Stimulated activated CD8-positive, alpha-beta memory T cell treated with anti-CD3 and anti-CD28 coated beads, Interleukin-15, amount 100 ng/mL, for 24 hours (primary cell): ENCODE results near the gene LTB.

Source experiments
- DNase-seq: peaks from one replicate; pipeline ENCODE4 v3.0.0-alpha.2; 2020; ENCODE audit warnings: low read depth

LTB gene

GRCh38 chr6:31582230-31582643 is at the start of gene LTB:
Gene LTB (minus strand): TSS chr6:31582424. CDS start chr6:31582417, 7 bp downstream.
- no peak for DNase-seq

DNA sequence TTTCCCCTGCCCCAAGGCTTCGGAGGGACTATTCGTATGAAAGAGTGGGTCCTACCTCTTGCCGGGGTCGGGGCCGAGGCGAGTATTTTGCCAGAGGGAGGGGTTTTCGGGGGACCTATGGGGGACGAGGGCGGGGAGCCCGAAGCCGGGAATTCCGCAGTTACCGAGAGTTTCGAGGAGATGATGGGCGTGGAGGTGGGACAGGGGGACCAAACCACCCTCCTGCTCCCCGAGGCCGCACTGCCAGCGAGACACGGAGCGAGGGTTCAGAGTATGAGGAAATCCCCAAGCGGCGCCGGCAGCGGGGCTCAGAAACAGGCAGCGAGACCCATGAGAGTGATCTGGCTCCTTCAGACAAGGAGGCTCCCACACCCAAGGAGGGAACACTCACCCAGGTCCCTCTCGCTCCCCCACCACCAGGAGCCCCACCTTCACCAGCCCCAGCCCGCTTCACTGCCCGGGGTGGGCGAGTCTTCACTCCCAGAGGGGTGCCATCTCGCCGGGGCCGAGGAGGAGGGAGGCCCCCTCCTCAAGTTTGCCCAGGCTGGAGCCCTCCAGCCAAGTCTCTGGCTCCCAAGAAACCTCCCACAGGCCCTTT is 49.6 kb upstream of the LTB start:
- DNase-seq = no peak

- no peak for DNase-seq
Measured at GRCh38 chr6:31631209-31631608, 49.0 kb upstream of the LTB start.

DNA sequence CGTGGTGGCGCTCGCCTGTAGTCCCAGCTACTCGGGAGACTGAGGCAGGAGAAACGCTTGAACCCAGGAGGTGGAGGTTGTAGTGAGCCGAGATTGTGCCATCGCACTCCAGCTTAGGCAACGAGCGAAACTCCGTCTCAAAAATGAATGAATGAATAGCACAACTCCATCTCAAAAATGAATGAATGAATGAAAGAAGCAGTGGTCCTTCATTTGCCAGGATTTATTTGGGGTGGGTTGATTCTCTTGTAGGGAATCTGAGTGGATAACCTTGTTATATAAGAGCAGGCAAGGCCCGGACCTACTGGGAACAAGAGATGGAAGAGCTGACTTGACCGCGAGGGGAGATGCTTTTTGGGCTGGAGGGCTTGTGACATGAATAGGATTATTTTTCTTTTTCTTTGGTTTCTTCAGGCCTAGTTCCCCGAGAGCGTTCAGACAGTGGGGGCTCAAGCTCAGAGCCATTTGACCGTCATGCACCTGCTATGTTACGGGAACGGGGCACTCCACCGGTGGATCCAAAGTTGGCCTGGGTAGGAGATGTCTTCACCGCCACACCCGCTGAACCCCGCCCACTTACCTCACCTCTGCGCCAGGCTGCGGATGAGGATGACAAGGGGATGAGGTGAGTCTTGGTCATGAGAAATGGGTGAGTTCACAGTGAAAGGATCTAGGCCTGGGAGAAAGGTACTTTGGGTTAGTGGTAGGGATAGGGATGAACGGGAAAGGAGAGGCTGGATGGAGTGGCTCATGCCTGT is 48.1 kb upstream of the LTB start:
- DNase-seq = no peak

- no peak for DNase-seq
Measured at GRCh38 chr6:31629014-31629413, 46.8 kb upstream of the LTB start.

DNA sequence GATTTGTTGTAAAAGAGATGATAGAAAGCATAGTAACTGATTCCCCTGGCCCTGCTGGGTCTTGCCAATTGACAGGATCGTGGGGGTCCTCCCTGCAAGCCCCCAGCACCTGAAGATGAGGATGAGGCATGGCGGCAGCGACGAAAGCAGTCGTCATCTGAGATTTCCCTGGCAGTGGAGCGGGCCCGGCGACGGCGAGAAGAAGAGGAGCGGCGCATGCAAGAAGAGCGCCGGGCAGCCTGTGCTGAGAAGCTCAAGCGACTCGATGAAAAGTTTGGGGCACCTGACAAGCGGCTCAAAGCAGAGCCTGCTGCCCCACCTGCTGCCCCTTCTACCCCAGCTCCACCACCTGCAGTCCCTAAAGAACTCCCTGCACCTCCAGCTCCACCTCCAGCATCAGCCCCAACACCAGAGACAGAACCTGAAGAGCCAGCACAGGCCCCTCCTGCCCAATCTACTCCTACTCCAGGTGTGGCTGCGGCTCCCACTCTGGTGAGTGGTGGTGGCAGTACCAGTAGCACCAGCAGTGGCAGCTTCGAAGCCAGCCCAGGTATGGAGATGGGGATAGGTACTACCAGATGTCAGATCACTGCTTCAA is 45.6 kb upstream of the LTB start:
- no peak for DNase-seq

DNA sequence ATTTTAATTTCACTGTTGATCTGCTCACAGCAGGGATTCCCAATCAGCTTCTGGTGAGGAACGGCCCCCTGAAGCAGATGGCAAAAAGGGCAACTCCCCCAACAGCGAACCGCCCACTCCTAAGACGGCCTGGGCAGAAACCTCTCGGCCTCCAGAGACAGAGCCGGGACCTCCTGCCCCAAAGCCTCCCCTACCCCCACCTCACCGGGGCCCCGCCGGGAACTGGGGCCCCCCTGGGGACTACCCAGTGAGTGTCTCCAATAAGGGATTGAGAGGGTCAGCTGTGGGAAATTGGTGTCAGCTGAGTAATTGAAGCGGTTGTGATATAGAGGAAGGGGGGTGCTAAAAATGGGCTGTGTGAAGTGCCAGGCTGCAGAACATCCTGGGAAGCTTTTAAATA is 44.7 kb upstream of the LTB start:
- no peak for DNase-seq

- DNase-seq = no peak
Measured at GRCh38 chr6:31624070-31624469, 41.8 kb upstream of the LTB start.

DNA sequence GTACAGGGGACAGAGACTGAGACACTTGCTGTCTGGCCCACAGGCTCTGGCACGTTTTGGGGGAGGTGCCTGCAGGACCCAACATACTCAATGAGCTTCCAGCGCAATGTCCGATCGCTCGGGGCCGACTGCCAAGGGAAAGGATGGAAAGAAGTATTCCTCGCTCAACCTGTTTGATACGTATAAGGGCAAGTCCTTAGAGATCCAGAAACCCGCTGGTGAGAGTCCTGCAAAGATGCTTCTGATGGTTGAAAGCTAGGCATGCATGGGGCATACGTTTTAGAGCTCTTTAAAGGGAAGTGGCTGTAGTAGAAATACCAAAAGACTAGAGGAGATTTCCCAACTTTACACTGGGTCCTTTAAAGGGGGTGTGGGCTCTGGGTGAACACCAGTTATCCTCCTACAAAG is 40.5 kb upstream of the LTB start:
- no peak for DNase-seq

DNA sequence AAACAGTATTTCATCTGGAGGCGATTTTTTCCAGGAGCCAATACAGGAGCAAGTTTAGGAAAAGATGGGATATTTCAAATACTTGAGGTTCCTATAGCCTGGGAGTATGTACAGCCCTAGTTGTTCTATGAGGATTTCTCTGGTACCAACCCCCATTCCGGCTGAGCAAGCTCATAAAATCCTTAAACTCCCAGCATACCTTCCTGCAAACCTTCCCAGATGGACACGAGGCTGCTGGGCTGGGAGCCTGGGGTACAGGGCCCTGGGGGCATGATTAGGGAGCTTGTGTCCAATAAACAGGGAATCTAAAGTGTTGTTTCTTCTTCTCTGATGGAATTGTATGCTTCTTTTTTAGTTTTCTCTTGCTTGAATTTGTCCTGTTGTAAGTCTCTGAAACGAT is 39.8 kb upstream of the LTB start:
- DNase-seq = no peak

DNA sequence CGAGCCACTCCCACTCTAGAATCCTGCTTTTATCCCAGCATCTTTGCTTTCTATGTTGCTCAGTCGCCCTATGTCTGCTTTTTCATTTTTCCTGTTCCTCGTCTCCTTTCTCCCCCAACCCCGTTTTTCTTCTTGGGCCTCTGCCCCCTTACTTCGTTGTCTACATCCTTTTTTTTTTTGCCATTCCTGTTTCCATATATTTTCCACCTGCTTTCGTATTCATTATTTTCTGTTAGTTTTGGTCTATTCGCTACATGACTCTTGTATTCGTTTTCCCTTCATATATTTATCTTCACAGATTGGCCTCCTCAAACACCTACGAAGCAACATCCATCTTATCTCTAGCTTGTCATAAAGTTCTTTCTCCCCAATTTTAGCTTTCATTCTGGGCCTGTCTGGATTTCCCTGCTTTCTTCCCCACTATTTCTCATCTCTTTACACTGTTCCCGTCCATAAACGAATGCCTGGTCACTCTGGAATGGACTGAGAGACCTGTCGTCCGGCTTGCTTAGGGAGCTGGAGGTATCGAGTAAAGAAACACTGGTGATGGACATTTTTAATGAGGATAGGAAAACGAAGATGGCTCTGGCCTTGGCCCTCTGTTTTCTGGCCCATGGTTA is 39.2 kb upstream of the LTB start:
- DNase-seq = no peak

GRCh38 chr6:31620586-31621319 is 38.5 kb upstream of the LTB start, which contains the start of gene PRRC2A:
Gene PRRC2A (plus strand): TSS chr6:31620715. CDS start chr6:31622790, 2,075 bp downstream.
- peak; percentile 62 for DNase-seq

- peak; percentile 81 for DNase-seq
Measured at GRCh38 chr6:31619805-31620585, 37.8 kb upstream of the LTB start.

- no peak for DNase-seq
Measured at GRCh38 chr6:31617010-31617409, 34.8 kb upstream of the LTB start.

GRCh38 chr6:31615748-31616147 is 33.5 kb upstream of the LTB start:
- no peak for DNase-seq

DNA sequence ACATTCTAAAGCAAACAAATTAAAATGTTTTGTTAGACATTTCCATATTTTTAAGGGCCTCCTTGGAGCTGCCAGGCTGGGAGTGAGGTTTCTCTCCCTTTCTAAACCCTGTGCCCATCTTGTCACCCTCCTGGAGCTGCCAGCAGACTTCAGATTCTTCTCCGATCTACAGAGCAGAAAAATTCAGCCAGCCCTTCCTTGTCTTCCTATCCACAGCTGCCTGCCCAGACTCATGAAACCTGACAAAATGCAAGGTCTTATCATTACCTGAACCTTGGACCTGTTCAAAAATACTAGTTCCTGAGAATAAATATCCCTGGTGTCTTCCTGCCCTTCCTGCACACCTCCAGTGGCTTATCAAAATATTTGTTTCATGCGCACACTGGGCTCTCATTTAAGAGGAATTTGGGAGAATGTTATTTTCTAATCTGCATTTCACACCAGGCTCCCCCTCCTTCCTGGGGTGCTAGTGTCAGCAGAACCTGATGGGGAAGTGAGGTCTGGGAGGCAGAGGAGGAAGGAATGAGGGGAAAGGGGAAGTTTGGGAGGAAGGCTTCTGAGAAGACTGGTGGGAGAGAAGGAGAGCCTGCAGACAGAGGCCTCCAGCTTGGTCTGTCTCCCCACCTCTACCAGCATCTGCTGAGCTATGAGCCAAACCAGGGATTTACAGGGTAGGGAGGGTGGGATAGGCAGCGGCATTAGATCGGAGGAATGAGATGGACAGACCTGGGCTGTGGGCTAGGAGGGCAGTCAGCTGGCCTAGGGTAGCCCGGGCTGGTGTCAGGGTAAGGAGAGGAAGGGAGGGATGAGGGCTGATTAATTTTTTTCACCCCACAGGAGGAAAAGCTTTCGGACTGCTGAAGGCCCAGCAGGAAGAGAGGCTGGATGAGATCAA is 32.7 kb upstream of the LTB start, which contains the start of gene AIF1:
AIF1 (plus strand) TSS at position 551 of the 895 bp plus-strand sequence; CDS start at position 647, 96 bp downstream.
- DNase-seq = no peak

DNA sequence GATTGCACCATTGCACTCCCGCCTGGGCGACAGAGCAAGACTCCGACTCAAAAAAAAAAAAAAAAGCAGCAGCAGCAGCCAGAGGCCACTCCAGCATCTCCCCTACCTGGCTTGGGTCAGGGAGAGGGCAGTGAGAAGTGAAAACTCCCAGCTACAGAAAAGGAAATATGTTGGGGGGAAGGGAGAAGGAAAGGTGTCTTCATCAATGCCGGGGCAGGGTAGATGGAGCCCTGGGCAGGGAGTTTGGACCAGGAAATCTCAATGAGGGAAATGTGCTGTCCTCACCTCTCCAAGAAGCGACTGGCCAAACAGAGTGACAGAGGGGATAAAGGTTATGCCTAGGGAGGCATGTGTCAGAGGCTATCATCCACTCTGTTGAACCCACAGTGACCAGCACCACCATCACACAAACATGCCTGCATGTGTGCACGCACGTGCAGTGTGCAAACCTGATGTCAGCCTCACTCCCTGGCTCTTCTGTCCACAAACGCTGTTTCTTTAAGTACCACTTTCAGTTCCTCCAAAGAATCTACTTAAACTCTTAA is 31.9 kb upstream of the LTB start:
- no peak for DNase-seq

GRCh38 chr6:31610968-31611367 is 28.7 kb upstream of the LTB start:
- DNase-seq = no peak

DNA sequence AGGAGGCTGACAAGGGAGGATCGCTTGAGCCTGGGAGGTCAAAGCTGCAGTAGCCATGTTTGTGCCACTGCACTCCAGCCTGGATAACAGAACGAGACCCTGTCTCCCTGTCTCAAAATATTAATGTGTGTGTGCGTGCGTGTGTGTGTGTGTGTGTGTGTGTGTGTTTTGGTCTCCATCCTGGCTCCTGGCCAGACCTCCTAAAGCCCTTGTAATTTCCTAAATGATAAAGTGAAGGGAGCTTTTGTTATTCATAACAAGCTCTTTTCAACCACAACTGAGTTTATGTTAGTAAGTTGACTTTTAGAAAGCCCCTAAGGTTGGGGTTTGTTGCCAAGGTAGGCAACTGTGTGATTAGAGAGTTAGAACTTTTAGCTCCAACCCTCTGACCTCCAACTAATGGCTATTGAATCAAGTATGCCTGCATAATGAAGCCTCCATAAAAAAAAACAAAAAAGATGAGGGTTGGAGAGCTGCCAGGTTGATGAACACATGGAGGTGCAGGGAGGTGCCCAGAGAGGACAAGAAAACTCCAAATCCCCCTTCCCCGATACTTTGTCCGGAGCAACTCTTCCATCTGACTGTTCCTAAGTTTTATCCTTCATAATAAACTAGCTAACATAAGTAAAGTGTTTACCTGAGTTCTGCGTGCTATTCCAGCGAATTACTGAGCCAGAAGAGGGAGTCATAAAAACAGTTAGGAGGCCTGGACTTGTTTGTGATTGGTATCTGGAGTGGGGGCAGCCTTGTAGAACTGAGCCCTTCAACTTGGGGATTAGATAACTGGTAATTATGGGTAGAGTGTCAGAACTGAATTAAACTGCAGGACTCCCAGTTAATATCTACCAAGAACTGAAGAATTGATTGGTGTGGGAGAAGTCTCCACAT is 27.5 kb upstream of the LTB start:
- no peak for DNase-seq
